Epithelial cell of proximal tubule (primary cell): ENCODE measurements around the gene PDRG1. TPM values are rescaled to one million over a fixed set of nuclear protein-coding genes. Genes with fewer than 3 reads are reported as not detected.

Experiments
- DNase-seq: peaks from one replicate; pipeline ENCODE4 v3.0.0-alpha.2; 2011; ENCODE audit warnings: low read depth
- H3K4me3 ChIP-seq: 2 replicates; pipeline ENCODE4 v1.5.1; 2011; ENCODE audit warnings: low read depth, mild to moderate bottlenecking, low read length
- CTCF ChIP-seq: conservative IDR thresholded peaks from 2 replicates; pipeline ENCODE4 v1.5.1; 2012; ENCODE audit warnings: low read depth, mild to moderate bottlenecking, low read length
- total RNA-seq: library from RNA; depleted of rRNA; stranded (reverse); fragments of >200 nt; gene quantifications from 2 replicates; pipeline ENCODE4 v1.2.3, GENCODE V29; 2015

The PDRG1 gene
- total RNA-seq = 16.5 and 17.8 TPM in 2 replicates

GRCh38 chr20:31951530-31952453 is at the start of gene PDRG1:
TSS of gene PDRG1 (minus strand) at chr20:31952046. CDS start at chr20:31951961, 85 bp downstream.
- TF ChIP-seq CTCF = peak; percentile 91
- DNase-seq = peak; percentile 36
- peak within 1 kb of the TSS; percentile 93 for H3K4me3 ChIP-seq

GRCh38 chr20:31998246-31998645 is 46.4 kb upstream of the PDRG1 start:
- H3K4me3 ChIP-seq = no peak overlapping the region
- TF ChIP-seq CTCF = no peak
- no peak for DNase-seq

GRCh38 chr20:31996996-31997395 is 45.1 kb upstream of the PDRG1 start:
- TF ChIP-seq CTCF = no peak
- DNase-seq = no peak
- no peak overlapping the region for H3K4me3 ChIP-seq

DNA sequence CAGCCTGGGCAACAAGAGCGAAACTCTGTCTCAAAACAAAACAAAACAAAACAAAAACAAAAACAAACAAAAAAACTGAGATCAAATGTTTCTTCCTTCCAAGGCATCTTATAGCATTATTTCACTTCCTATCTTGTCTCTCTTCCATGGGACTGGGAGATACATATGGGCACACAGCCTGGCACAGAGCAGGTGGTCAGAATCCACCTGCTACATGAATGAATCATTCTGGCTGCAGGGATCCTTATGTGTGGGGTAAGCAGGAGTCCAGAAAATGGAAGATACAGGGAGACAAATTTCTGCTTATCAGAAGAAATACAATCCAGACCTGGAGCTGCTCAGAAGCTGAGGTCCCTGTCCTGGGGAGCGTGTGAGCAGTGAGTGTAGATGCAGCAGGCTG is 40.2 kb upstream of the PDRG1 start:
- DNase-seq = no peak
- H3K4me3 ChIP-seq = no peak overlapping the region
- no peak for TF ChIP-seq CTCF

DNA sequence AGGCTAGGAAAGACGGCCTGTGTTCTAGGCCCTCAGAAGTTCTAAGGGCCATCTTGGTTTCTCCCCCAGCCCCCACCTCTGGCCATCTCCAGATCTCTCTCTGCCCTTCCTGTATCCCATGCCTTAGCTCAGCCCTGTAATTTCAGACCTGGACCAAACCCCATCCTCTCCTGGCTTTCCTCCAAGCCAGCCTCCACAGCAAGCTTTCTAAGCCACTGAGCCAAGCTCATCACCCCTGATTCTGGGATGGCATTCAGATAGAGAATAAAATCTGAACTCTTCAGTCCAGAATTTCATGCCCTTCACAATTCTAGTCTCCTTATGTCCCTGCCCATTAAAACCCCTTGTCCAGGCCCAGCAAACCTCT is 39.5 kb upstream of the PDRG1 start:
- TF ChIP-seq CTCF = no peak
- no peak overlapping the region for H3K4me3 ChIP-seq
- no peak for DNase-seq

DNA sequence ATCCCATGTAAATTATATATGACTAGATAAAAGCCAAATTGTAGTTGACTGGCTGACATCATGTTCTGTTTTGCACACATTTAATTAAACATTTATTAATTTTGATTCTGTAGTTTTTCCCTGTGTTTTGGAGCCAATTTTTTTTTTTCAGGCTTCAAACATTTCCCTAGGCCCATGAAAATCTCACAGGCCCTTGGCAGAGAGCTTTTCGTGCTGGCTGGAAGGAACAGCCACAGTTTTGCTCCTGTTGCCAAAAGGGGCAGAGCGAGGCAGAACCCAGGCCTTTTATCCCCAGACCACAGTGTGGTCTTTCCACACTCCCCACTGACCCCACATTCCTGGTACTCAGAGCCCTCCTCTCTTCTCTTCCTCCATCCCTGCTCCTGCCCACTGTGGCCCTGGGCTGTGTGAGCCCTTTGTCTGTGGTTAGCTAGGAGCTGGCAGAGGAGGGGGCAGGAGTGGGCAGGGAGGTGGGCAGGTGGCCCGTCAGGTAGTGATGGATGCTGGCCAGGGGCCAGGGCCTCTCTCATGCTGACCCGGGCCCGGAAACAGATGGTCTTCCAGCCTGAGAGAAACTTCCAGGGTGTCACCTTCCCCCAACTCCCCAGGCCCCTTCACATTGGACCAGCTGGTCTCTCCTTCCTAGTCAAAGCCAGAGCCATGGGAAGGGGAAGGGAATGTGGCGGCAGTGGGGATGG is 38.9 kb upstream of the PDRG1 start:
- no peak overlapping the region for H3K4me3 ChIP-seq
- DNase-seq = no peak
- no peak for TF ChIP-seq CTCF
